HS-27A (cell line): ENCODE data around the gene ORMDL2.
"Not testable (repeated sequence)": the region's sequence is repeated elsewhere in the genome, so short reads cannot be mapped to it uniquely, and the experiment has no call there.

Experiments used
- DNase-seq: peaks from one replicate; pipeline ENCODE4 v3.0.0-alpha.2; 2012; ENCODE audit warnings: low read depth, missing footprints

ORMDL2 gene

DNA sequence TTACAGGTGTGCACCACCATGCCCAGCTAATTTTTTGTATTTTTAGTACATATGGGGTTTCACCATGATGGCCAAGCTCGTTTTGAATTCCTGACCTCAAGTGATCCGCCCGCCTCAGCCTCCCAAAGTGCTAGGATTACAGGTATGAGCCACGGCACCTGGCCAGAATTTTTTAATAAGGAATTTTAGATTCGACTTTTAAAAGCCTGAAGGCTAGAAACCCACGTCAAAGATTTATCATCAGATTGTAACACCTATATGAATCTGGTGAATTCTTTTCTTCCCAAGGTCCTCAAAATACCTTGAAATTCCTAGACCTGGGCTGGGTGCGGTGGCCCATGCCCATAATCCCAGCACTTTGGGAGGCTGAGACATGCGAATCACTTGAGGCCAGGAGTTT is 43.6 kb downstream of the ORMDL2 start:
- DNase-seq = no peak

GRCh38 chr12:55861871-55862270 is 44.0 kb downstream of the ORMDL2 start:
- no peak for DNase-seq

GRCh38 chr12:55862286-55862685 is 44.4 kb downstream of the ORMDL2 start:
- DNase-seq = no peak

GRCh38 chr12:55862931-55863330 is 45.1 kb downstream of the ORMDL2 start:
- not testable (repeated sequence) for DNase-seq

DNA sequence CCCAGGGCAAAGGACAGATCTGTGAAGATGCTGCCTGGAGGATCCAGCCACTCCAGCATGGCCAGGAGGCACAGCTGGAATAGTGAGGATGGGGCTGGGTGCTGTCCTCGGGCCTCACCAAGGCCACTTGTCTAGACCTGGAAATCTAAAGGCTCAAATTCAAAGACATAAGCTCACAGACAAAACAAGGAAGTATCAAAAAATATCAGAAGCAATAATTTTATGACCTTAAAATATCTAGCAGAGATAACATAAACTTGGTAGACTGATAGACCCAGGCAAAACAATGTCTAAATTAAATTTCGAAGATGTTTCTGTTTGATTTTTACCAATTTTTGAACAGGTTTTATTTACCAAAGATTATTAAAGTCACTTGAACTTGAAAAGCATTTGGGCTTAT is 47.5 kb downstream of the ORMDL2 start:
- DNase-seq = no peak

DNA sequence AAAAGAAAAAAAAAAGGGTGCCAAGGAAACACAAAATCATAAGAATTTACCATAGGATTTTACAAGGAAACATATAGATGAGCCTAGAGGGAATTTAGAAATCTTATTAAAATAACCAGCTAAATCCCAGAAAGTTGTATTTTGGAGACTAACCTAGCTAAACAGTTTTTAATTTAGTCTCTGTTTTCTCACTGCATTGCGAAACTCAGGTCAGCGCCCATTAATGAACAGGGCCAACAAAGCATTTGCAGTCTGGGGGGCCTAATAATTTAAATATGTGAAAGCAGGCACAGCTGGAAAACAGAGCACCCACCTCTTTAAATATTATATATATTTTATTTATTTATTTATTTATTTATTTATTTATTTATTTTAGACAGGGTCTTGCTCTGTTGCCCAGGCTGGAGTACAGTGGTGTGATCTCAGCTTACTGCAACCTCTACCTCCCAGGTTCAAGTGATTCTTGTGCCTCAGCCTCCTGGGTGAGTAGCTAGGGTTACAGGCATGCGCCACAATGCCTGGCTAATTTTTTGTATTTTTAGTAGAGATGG is 48.7 kb downstream of the ORMDL2 start:
- not testable (repeated sequence) for DNase-seq
